ENCODE measurements around the gene ANKRD40CL.

The ANKRD40CL gene

DNA sequence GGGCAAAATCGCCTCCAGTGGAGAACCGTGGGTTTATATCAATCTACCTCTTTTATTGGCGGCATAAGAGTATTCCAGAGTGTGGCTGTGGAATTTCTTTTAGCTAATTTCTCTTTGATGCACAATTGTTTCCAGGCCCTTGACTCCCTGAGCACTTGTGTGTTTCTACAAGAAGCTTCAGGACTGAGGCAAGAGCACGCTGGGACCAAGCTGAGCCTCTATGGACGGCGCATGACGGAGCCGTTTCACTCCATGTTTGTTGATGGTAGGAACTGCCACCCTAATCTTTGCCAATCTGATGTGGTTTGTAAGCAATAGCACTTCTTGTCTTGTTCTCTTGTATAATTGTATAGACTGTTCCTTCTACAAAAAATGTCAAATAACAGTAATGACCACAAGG lies 11.2 kb upstream of the ANKRD40CL start:
- peaks cover 3% of the 10 kb centered on the region for H3K27me3 Mint-ChIP-seq (ENCODE audit: low read depth, poor library complexity)
- H3K9me3 Mint-ChIP-seq, result no peaks in the 10 kb centered on the region
- no peak overlapping the region for H3K4me3 Mint-ChIP-seq

DNA sequence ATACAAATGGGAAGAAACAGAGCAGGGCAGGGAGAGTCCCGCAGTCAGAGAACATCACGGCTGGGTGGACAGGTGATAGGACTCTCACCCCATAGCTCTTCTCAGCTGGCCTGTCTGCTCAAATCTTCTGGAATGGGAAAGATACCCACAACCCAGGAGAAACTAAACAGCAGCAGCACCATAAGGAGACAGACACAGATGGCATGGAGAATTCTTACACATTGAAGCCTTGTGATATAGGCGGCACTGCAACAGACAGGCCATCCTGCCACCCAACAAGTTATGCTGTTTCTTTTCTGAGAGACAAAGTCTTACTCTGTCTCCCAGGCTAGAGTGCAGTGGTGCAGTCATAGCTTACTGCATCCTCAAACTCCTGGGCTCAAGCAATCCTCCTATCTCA lies 8.6 kb upstream of the ANKRD40CL start:
- DNase-seq, result no peak
- H3K27ac Mint-ChIP-seq, result no peak overlapping the region
- no peaks in the 10 kb centered on the region for H3K9me3 Mint-ChIP-seq
- H3K4me3 Mint-ChIP-seq, result no peak overlapping the region
- peaks cover 3% of the 10 kb centered on the region for H3K27me3 Mint-ChIP-seq (ENCODE audit: low read depth, poor library complexity)
- H3K4me1 Mint-ChIP-seq, result peaks cover 5% of the 10 kb centered on the region
- TF ChIP-seq, protein P1, sequence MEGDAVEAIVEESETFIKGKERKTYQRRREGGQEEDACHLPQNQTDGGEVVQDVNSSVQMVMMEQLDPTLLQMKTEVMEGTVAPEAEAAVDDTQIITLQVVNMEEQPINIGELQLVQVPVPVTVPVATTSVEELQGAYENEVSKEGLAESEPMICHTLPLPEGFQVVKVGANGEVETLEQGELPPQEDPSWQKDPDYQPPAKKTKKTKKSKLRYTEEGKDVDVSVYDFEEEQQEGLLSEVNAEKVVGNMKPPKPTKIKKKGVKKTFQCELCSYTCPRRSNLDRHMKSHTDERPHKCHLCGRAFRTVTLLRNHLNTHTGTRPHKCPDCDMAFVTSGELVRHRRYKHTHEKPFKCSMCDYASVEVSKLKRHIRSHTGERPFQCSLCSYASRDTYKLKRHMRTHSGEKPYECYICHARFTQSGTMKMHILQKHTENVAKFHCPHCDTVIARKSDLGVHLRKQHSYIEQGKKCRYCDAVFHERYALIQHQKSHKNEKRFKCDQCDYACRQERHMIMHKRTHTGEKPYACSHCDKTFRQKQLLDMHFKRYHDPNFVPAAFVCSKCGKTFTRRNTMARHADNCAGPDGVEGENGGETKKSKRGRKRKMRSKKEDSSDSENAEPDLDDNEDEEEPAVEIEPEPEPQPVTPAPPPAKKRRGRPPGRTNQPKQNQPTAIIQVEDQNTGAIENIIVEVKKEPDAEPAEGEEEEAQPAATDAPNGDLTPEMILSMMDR (IDR thresholded peaks at IDR 0.05), result no peak
- no peaks in the 10 kb centered on the region for H3K36me3 Mint-ChIP-seq (ENCODE audit: low read depth)

More for the DNA sequence above, 11.2 kb upstream of the ANKRD40CL start:
- H3K27ac Mint-ChIP-seq, result no peak overlapping the region
- H3K4me1 Mint-ChIP-seq, result peaks cover 5% of the 10 kb centered on the region
- TF ChIP-seq, protein P1 (IDR thresholded peaks at IDR 0.05), result no peak
- no peak for DNase-seq
- no peaks in the 10 kb centered on the region for H3K36me3 Mint-ChIP-seq (ENCODE audit: low read depth)

DNA sequence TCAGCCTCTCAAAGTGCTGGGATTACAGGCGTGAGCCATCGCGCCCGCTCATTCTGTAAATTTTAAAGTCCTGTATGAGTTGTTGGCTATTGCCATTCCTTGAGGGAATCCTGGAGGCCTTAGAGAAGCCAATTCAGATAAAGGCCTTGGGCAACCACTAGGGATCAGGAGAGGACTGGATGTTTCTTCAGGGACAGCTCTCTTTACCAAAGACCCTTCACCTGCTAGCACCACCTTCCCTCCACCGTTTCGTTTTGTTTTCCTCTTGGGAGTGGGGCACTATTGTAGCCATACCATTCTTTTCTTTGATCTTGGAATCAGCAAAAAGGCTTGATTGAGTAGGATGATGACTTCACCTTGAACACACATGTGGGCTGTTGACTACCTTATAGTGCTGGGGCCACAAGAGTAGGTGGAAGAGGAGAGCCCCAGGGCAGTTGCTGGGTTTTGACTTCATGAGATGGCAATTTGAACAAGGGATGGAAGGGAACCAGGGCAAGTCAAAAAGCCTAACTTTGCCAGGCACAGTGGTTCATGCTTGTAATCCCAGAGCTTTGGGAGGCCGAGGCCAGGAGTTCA lies 7.0 kb upstream of the ANKRD40CL start:
- Mint-ChIP-seq H3K27ac (no peak overlapping the region), H3K36me3 (ENCODE audit: low read depth) (no peaks in the 10 kb centered on the region), H3K4me3 (no peak overlapping the region), H3K4me1 (peaks cover 5% of the 10 kb centered on the region), H3K27me3 (ENCODE audit: low read depth, poor library complexity) (peaks cover 10% of the 10 kb centered on the region), H3K9me3 (no peaks in the 10 kb centered on the region)
- TF ChIP-seq, protein P1 (IDR thresholded peaks at IDR 0.05), result no peak
- DNase-seq, result no peak

DNA sequence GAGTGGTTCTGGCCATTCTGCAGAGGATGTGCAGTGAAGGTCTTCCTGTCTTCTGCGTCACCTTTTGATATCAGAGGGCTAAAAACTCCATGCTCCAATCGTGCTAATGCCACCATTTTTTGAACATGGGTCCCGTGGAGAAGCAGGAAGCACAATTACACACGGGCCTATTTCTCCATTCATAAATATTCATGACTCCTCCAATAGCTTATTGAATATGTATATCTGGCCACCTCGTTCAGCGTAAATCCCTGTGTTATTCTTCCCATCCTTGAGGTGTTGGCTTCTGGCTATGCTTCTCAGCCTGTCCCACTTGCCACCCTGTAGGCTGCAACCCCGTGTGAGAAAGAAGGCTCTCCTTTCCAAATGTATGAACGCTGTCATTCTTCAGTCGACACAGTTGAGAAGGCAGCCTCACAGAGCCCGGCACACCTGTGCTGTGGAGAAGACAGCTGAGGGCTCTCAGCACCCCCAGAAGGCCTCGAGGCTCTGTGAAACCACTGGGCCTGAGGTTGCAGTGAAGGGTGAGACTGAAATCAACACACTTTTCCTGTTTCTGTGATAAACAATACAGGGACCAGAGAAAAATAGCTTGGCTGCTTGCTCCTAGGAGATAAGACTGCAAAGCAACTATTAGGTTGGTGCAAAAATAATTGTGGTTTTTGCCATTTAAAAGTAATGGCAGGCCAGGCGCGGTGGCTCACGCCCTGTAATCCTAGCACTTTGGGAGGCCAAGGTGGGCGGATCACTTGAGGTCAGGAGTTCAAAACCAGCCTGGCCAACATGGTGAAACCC lies 4.9 kb upstream of the ANKRD40CL start:
- Mint-ChIP-seq H3K36me3 (ENCODE audit: low read depth) (no peaks in the 10 kb centered on the region), H3K9me3 (no peaks in the 10 kb centered on the region), H3K27me3 (ENCODE audit: low read depth, poor library complexity) (peaks cover 13% of the 10 kb centered on the region), H3K27ac (no peak overlapping the region), H3K4me3 (no peak overlapping the region), H3K4me1 (peaks cover 5% of the 10 kb centered on the region)
- DNase-seq, result no peak
- TF ChIP-seq, protein P1 (IDR thresholded peaks at IDR 0.05), result no peak

DNA sequence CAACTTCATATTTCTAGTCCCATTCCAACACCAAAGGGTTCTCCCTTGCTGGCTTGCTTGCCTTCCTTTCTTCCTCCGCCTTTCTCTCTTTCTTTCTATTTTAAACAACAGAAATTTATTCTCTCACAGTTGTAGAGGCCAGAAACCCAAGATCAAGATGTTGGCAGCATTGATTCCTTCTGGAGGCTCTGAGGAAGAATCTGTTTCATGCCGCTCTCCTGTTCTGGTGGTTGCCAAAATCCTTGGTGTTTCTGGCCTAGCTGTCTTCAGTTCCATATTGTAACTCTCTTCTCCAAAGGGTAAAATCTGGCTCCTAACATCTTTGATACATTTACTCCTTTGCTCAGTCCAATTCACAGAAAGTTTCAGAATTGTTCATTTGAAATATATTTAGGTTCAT lies 3.0 kb upstream of the ANKRD40CL start:
- Mint-ChIP-seq H3K27ac (no peak overlapping the region), H3K4me1 (peaks cover 22% of the 10 kb centered on the region), H3K27me3 (ENCODE audit: low read depth, poor library complexity) (peaks cover 10% of the 10 kb centered on the region), H3K36me3 (ENCODE audit: low read depth) (no peaks in the 10 kb centered on the region), H3K9me3 (no peaks in the 10 kb centered on the region), H3K4me3 (no peak overlapping the region)
- DNase-seq, result no peak
- TF ChIP-seq, protein P1 (IDR thresholded peaks at IDR 0.05), result no peak

DNA sequence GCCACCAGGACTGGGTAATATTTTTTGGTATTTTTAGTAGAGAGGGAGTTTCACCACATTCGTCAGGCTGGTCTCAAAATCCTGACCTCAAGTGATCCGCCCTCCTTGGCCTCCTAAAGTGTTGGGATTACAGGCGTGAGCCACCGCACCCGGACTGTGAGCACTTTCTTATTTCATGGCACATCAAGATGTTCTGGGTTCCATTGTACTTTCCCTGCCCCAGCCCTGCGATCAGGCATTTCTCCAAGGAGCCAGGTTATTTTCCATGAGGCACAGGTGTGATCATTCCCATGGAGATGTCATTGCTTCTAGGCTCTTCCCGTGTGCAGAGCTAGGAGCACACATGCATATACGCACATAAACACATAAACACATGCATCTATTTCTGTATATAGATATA lies 2.6 kb upstream of the ANKRD40CL start:
- TF ChIP-seq, protein P1 (IDR thresholded peaks at IDR 0.05), result no peak
- H3K27ac Mint-ChIP-seq, result no peak overlapping the region

More for the DNA sequence above, 2.6 kb upstream of the ANKRD40CL start:
- Mint-ChIP-seq H3K4me1 (peaks cover 26% of the 10 kb centered on the region), H3K27me3 (ENCODE audit: low read depth, poor library complexity) (peaks cover 10% of the 10 kb centered on the region), H3K36me3 (ENCODE audit: low read depth) (no peaks in the 10 kb centered on the region), H3K9me3 (no peaks in the 10 kb centered on the region), H3K4me3 (no peak overlapping the region)
- no peak for DNase-seq

All from nephron progenitor cell (in vitro differentiated cells).